Measurements from ENCODE around the gene DCDC2C.

- TF ChIP-seq CTCF (IDR thresholded peaks at IDR 0.05) (no peak), POLR2A (IDR thresholded peaks at IDR 0.05) (no peak)
These were observed 182.6 kb downstream of the DCDC2C start for GRCh38 chr2:3885629-3886628.
